Measurements from ENCODE around the gene MAEA. TPM values are rescaled to one million over a fixed set of nuclear protein-coding genes. Genes with fewer than 3 reads are reported as not detected.
A peak's percentile ranks its signal among the peaks of the same experiment; 100 is the strongest.

The MAEA gene
- polyA plus RNA-seq, 3 donors, result 34.3 to 83.5 (median 37.7) TPM

DNA sequence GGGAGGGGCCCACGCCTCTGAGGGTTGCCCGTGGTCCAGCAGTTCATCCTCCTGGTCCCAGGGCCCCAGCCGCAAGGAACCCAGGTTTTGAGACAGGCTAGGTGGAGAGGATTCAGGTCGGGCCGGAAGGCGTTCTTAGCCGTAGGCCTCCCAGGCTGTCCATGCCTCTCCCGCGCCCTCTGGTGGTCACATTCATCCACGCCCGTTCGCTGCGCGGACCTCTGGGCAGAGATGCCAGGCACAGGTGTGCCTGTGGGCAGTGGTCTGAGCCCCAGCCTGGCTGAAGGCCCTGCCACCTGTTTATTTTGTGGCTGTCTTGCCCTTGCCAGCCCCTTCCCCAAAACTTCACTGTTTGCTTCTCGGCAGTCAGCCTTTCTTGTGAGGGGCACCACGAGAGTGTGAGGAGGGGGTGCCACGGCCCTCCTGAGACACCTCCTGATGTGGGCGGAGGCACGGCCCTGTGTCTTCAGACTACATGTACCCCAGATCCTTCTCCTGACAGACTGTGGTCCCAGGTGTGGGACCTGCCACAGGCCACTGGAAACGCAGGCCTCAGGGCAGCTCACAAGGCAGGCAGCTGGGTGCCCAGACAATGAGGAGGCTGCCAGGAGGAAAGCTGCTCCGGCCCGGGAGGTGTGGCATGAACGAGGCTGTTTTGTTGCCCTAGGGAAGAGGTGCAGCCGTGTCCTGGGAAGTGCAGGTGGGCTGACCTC lies 62.3 kb downstream of the MAEA start:
- intact Hi-C loops (cut with micrococcal nuclease), result loop anchor here (2.0 kb wide), 1 partner anchor 221 kb away; no protein-coding TSS in a partner anchor
- 43% methylated on average over 22 of the region's 24 CpGs for WGBS (ENCODE audit: insufficient coverage)
- no peaks in the 10 kb centered on the region for H3K27me3 ChIP-seq (ENCODE audit: control insufficient read depth in 2 of 2, insufficient read depth in 2 of 2, low read length in 2 of 2)
- H3K9ac ChIP-seq (ENCODE audit: insufficient read depth, low read length, poor library complexity, severe bottlenecking), result no peak overlapping the region
- peak; percentile 71 to 80 (median 78) for DNase-seq
- H3K4me3 ChIP-seq (replicated peaks in 1 of 3; ENCODE audit: low read depth in 2 of 3, low read length in 3 of 3), result no peak overlapping the region
- peaks cover 36 to 75% of the 10 kb centered on the region in 2 donors for H3K36me3 Mint-ChIP-seq
- peaks cover 14 to 17% of the 10 kb centered on the region in 2 donors for H3K4me1 ChIP-seq (ENCODE audit: control insufficient read depth in 1 of 2, insufficient read depth in 2 of 2, low read length in 2 of 2)
- H3K27ac ChIP-seq (ENCODE audit: low read depth in 1 of 2, low read length in 2 of 2), result no peak overlapping the region
- no peaks in the 10 kb centered on the region for H3K9me3 ChIP-seq (replicated peaks in 1 of 2; ENCODE audit: control insufficient read depth in 1 of 2, insufficient read depth in 1 of 2, low read length in 2 of 2)
- peaks cover 51 to 58% of the 10 kb centered on the region in 2 donors for H3K36me3 ChIP-seq (replicated peaks in 1 of 2; ENCODE audit: control insufficient read depth in 1 of 2, insufficient read depth in 2 of 2, low read length in 2 of 2)
- no peak overlapping the region for H3K4me2 ChIP-seq (replicated peaks; ENCODE audit: extremely low read depth, low read length, poor library complexity, severe bottlenecking)
- peak overlapping the region; percentile 31 to 64 for H3K4me3 Mint-ChIP-seq
- H3K9me3 Mint-ChIP-seq, result peaks cover 0 to 1% (median 0%) of the 10 kb centered on the region in 7 donors
- peak overlapping the region in 4 of 7 donors; percentile 26 to 89 (median 83) for H3K27ac Mint-ChIP-seq
- no peaks in the 10 kb centered on the region for H4K20me1 ChIP-seq (ENCODE audit: insufficient read depth, low read length)
- H3K79me2 ChIP-seq (ENCODE audit: insufficient read depth, low read length), result peaks cover 22% of the 10 kb centered on the region
- H3K27me3 Mint-ChIP-seq (ENCODE audit: low read depth in 3 of 3), result peaks cover 0 to 2% (median 0%) of the 10 kb centered on the region in 3 donors
- H3K4me1 Mint-ChIP-seq, result peaks cover 20% of the 10 kb centered on the region
- TF ChIP-seq, protein P1, sequence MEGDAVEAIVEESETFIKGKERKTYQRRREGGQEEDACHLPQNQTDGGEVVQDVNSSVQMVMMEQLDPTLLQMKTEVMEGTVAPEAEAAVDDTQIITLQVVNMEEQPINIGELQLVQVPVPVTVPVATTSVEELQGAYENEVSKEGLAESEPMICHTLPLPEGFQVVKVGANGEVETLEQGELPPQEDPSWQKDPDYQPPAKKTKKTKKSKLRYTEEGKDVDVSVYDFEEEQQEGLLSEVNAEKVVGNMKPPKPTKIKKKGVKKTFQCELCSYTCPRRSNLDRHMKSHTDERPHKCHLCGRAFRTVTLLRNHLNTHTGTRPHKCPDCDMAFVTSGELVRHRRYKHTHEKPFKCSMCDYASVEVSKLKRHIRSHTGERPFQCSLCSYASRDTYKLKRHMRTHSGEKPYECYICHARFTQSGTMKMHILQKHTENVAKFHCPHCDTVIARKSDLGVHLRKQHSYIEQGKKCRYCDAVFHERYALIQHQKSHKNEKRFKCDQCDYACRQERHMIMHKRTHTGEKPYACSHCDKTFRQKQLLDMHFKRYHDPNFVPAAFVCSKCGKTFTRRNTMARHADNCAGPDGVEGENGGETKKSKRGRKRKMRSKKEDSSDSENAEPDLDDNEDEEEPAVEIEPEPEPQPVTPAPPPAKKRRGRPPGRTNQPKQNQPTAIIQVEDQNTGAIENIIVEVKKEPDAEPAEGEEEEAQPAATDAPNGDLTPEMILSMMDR (IDR thresholded peaks at IDR 0.05), result peak; percentile 97
- H2AFZ ChIP-seq (ENCODE audit: insufficient read depth, low read depth, low read length, poor library complexity, severe bottlenecking), result no peak overlapping the region

DNA sequence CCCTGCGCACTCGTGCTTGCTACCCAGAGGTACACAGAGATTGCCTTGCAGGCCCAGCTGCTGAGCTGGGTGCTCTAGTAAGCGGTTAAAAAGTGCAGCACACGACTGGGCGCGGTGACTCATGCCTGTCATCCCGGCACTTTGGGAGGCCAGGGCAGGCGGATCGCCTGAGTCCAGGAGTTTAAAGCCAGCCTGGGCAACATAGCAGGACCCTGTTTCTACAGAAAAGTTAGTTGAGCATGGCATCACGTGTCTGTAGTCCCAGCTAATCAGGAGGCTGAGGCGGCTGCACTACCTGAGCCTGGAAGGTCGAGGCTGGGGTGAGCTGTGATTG lies 62.8 kb downstream of the MAEA start:
- H3K36me3 ChIP-seq (replicated peaks in 1 of 2; ENCODE audit: control insufficient read depth in 1 of 2, insufficient read depth in 2 of 2, low read length in 2 of 2), result peaks cover 54 to 62% of the 10 kb centered on the region in 2 donors
- peaks cover 0 to 2% (median 0%) of the 10 kb centered on the region in 3 donors for H3K27me3 Mint-ChIP-seq (ENCODE audit: low read depth in 3 of 3)
- H3K9me3 ChIP-seq (replicated peaks in 1 of 2; ENCODE audit: control insufficient read depth in 1 of 2, insufficient read depth in 1 of 2, low read length in 2 of 2), result no peaks in the 10 kb centered on the region
- H3K4me3 ChIP-seq (replicated peaks in 1 of 3; ENCODE audit: low read depth in 2 of 3, low read length in 3 of 3), result no peak overlapping the region
- H3K27ac Mint-ChIP-seq, result no peak overlapping the region
- H3K4me1 Mint-ChIP-seq, result peaks cover 20% of the 10 kb centered on the region
- peaks cover 13 to 14% of the 10 kb centered on the region in 2 donors for H3K4me1 ChIP-seq (ENCODE audit: control insufficient read depth in 1 of 2, insufficient read depth in 2 of 2, low read length in 2 of 2)
- TF ChIP-seq, protein P1 (IDR thresholded peaks at IDR 0.05), result no peak
- peaks cover 0 to 1% (median 0%) of the 10 kb centered on the region in 7 donors for H3K9me3 Mint-ChIP-seq
- DNase-seq, result no peak
- no peak overlapping the region for H3K4me2 ChIP-seq (replicated peaks; ENCODE audit: extremely low read depth, low read length, poor library complexity, severe bottlenecking)
- no peaks in the 10 kb centered on the region for H4K20me1 ChIP-seq (ENCODE audit: insufficient read depth, low read length)
- 92% methylated on average over 12 of the region's 12 CpGs for WGBS (ENCODE audit: insufficient coverage)
- H3K4me3 Mint-ChIP-seq, result no peak overlapping the region
- H3K36me3 Mint-ChIP-seq, result peaks cover 36 to 76% of the 10 kb centered on the region in 2 donors
- no peak overlapping the region for H3K9ac ChIP-seq (ENCODE audit: insufficient read depth, low read length, poor library complexity, severe bottlenecking)
- H3K79me2 ChIP-seq (ENCODE audit: insufficient read depth, low read length), result peaks cover 22% of the 10 kb centered on the region
- H3K27ac ChIP-seq (ENCODE audit: low read depth in 1 of 2, low read length in 2 of 2), result no peak overlapping the region
- no peak overlapping the region for H2AFZ ChIP-seq (ENCODE audit: insufficient read depth, low read depth, low read length, poor library complexity, severe bottlenecking)
- no peaks in the 10 kb centered on the region for H3K27me3 ChIP-seq (ENCODE audit: control insufficient read depth in 2 of 2, insufficient read depth in 2 of 2, low read length in 2 of 2)
- intact Hi-C loops (cut with micrococcal nuclease), result no loop called here
